ENCODE data around the gene ASTE1. TPM values are rescaled to one million over a fixed set of nuclear protein-coding genes. Genes with fewer than 3 reads are reported as not detected.

Gene ASTE1
- total RNA-seq, 2 experiments from 2014 or later, result 9.0 to 9.4 TPM

- ChIA-PET POLR2A (no interaction called here), CTCF (no interaction called here)
These were observed 62.7 kb downstream of the ASTE1 start for GRCh38 chr3:130963878-130964277.

Other genes with a start within 250 kb of the ASTE1 start
- gene ATP2C1, start 132.7 kb downstream of the ASTE1 start, total RNA-seq, result 10 to 100 TPM; 63.4 to 63.5 TPM
- 1 to 10 TPM; 1.2 to 1.7 TPM for gene NEK11, start 52 bp upstream of the ASTE1 start, total RNA-seq